GM18951 (cell line): ENCODE measurements around the gene PMCH.
"Not testable (repeated sequence)": the region's sequence is repeated elsewhere in the genome, so short reads cannot be mapped to it uniquely, and the experiment has no call there.

Experiments
- POLR2A ChIP-seq: IDR thresholded peaks from 4 replicates; pipeline ENCODE4 v1.6.1; 2011; ENCODE audit warnings: mild to moderate bottlenecking; ENCODE audit not compliant: insufficient read length, insufficient read depth; ENCODE audit errors: extremely low read depth
- in situ Hi-C: fragments of 300-500 bp; cut with MboI; formaldehyde crosslinking; loops from one replicate; pipeline ENCODE4 v1.12.0; 2022; ENCODE audit warnings: low sequenced_read_pairs, mixed read lengths, inconsistent platforms; ENCODE audit not compliant: unreplicated experiment

PMCH gene

GRCh38 chr12:102197789-102198188 lies at the start of gene PMCH:
TSS of gene PMCH (minus strand) at chr12:102197833. CDS start at chr12:102197770, 63 bp downstream.
- in situ Hi-C loops = no loop called here
- TF ChIP-seq POLR2A = no peak

- in situ Hi-C loops = not testable (repeated sequence)
These were observed 43.2 kb upstream of the PMCH start for GRCh38 chr12:102240859-102241258.

GRCh38 chr12:102234599-102234998 lies 37.0 kb upstream of the PMCH start:
- in situ Hi-C loops = no loop called here
- no peak for TF ChIP-seq POLR2A

- no peak for TF ChIP-seq POLR2A
These were observed 34.8 kb upstream of the PMCH start for GRCh38 chr12:102232446-102232845.

GRCh38 chr12:102232036-102232435 lies 34.4 kb upstream of the PMCH start:
- in situ Hi-C loops = no loop called here
- no peak for TF ChIP-seq POLR2A

More at GRCh38 chr12:102232446-102232845, 34.8 kb upstream of the PMCH start:
- in situ Hi-C loops = no loop called here

- in situ Hi-C loops = no loop called here
- TF ChIP-seq POLR2A = no peak
These were observed 30.3 kb upstream of the PMCH start for GRCh38 chr12:102227954-102228353.

- in situ Hi-C loops = no loop called here
- no peak for TF ChIP-seq POLR2A
These were observed 23.1 kb upstream of the PMCH start for GRCh38 chr12:102220736-102221135.

- in situ Hi-C loops = no loop called here
These were observed 18.5 kb upstream of the PMCH start for GRCh38 chr12:102215992-102216691.

GRCh38 chr12:102204025-102204424 lies 6.4 kb upstream of the PMCH start:
- in situ Hi-C loops = no loop called here
- no peak for TF ChIP-seq POLR2A

More at GRCh38 chr12:102215992-102216691, 18.5 kb upstream of the PMCH start:
- no peak for TF ChIP-seq POLR2A

- in situ Hi-C loops = no loop called here
These were observed 4.9 kb upstream of the PMCH start for GRCh38 chr12:102202556-102202955.

GRCh38 chr12:102201436-102202061 lies 3.9 kb upstream of the PMCH start:
- no peak for TF ChIP-seq POLR2A
- in situ Hi-C loops = no loop called here

More at GRCh38 chr12:102202556-102202955, 4.9 kb upstream of the PMCH start:
- TF ChIP-seq POLR2A = no peak

GRCh38 chr12:102195826-102196225 lies 1.8 kb downstream of the PMCH start:
- TF ChIP-seq POLR2A = no peak
- in situ Hi-C loops = no loop called here

GRCh38 chr12:102182635-102183034 lies 15.0 kb downstream of the PMCH start:
- TF ChIP-seq POLR2A = no peak
- in situ Hi-C loops = no loop called here

- TF ChIP-seq POLR2A = no peak
- in situ Hi-C loops = no loop called here
These were observed 22.9 kb downstream of the PMCH start for GRCh38 chr12:102174761-102175160.
